NCI-H774 (cell line): ENCODE measurements around the gene KNDC1.
"Not testable (repeated sequence)": the region's sequence is repeated elsewhere in the genome, so short reads cannot be mapped to it uniquely, and the experiment has no call there.

Source experiments
- DNase-seq: peaks from one replicate; lab custom pipeline; 2025; lab: John Stamatoyannopoulos, UW

Gene KNDC1

GRCh38 chr10:133207627-133208026 lies 47.6 kb downstream of the KNDC1 start:
- no peak for DNase-seq

- DNase-seq: no peak
Measured at GRCh38 chr10:133208466-133208865, 48.4 kb downstream of the KNDC1 start.

- DNase-seq: no peak
Measured at GRCh38 chr10:133209117-133209516, 49.1 kb downstream of the KNDC1 start.

- no peak for DNase-seq
Measured at GRCh38 chr10:133209641-133210040, 49.6 kb downstream of the KNDC1 start.

- no peak for DNase-seq
Measured at GRCh38 chr10:133210398-133211140, 50.5 kb downstream of the KNDC1 start.

GRCh38 chr10:133211141-133211830 lies 51.3 kb downstream of the KNDC1 start:
- DNase-seq: no peak

GRCh38 chr10:133211959-133212852 lies 52.2 kb downstream of the KNDC1 start:
- DNase-seq: no peak

- no peak for DNase-seq
Measured at GRCh38 chr10:133212853-133213494, 53.0 kb downstream of the KNDC1 start.

GRCh38 chr10:133213641-133214467 lies 53.8 kb downstream of the KNDC1 start:
- DNase-seq: no peak

GRCh38 chr10:133214468-133215410 lies 54.7 kb downstream of the KNDC1 start:
- DNase-seq: no peak

- DNase-seq: no peak
Measured at GRCh38 chr10:133215586-133215985, 55.6 kb downstream of the KNDC1 start.

- no peak for DNase-seq
Measured at GRCh38 chr10:133216776-133217175, 56.8 kb downstream of the KNDC1 start.

- no peak for DNase-seq
Measured at GRCh38 chr10:133217800-133218589, 58.0 kb downstream of the KNDC1 start.

- no peak for DNase-seq
Measured at GRCh38 chr10:133218891-133219290, 58.9 kb downstream of the KNDC1 start.

- no peak for DNase-seq
Measured at GRCh38 chr10:133219782-133220181, 59.8 kb downstream of the KNDC1 start.

GRCh38 chr10:133221331-133221730 lies 61.3 kb downstream of the KNDC1 start:
- DNase-seq: no peak

- DNase-seq: not testable (repeated sequence)
Measured at GRCh38 chr10:133221756-133222155, 61.7 kb downstream of the KNDC1 start.

- DNase-seq: no peak
Measured at GRCh38 chr10:133224076-133224475, 64.1 kb downstream of the KNDC1 start.

GRCh38 chr10:133224756-133225372 lies 64.8 kb downstream of the KNDC1 start:
- DNase-seq: no peak
